Activated T-helper 1 cell treated with Interleukin-2 at 50 U/mL for 16 hours (primary cell): ENCODE data around the gene ADAMTS16.
"Not testable (repeated sequence)": the region's sequence is repeated elsewhere in the genome, so short reads cannot be mapped to it uniquely, and the experiment has no call there.

ENCODE experiments used
- DNase-seq: peaks from one replicate; pipeline ENCODE4 v3.0.0-alpha.2; 2020; ENCODE audit warnings: low read depth

Gene ADAMTS16, protein sequence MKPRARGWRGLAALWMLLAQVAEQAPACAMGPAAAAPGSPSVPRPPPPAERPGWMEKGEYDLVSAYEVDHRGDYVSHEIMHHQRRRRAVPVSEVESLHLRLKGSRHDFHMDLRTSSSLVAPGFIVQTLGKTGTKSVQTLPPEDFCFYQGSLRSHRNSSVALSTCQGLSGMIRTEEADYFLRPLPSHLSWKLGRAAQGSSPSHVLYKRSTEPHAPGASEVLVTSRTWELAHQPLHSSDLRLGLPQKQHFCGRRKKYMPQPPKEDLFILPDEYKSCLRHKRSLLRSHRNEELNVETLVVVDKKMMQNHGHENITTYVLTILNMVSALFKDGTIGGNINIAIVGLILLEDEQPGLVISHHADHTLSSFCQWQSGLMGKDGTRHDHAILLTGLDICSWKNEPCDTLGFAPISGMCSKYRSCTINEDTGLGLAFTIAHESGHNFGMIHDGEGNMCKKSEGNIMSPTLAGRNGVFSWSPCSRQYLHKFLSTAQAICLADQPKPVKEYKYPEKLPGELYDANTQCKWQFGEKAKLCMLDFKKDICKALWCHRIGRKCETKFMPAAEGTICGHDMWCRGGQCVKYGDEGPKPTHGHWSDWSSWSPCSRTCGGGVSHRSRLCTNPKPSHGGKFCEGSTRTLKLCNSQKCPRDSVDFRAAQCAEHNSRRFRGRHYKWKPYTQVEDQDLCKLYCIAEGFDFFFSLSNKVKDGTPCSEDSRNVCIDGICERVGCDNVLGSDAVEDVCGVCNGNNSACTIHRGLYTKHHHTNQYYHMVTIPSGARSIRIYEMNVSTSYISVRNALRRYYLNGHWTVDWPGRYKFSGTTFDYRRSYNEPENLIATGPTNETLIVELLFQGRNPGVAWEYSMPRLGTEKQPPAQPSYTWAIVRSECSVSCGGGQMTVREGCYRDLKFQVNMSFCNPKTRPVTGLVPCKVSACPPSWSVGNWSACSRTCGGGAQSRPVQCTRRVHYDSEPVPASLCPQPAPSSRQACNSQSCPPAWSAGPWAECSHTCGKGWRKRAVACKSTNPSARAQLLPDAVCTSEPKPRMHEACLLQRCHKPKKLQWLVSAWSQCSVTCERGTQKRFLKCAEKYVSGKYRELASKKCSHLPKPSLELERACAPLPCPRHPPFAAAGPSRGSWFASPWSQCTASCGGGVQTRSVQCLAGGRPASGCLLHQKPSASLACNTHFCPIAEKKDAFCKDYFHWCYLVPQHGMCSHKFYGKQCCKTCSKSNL

DNA sequence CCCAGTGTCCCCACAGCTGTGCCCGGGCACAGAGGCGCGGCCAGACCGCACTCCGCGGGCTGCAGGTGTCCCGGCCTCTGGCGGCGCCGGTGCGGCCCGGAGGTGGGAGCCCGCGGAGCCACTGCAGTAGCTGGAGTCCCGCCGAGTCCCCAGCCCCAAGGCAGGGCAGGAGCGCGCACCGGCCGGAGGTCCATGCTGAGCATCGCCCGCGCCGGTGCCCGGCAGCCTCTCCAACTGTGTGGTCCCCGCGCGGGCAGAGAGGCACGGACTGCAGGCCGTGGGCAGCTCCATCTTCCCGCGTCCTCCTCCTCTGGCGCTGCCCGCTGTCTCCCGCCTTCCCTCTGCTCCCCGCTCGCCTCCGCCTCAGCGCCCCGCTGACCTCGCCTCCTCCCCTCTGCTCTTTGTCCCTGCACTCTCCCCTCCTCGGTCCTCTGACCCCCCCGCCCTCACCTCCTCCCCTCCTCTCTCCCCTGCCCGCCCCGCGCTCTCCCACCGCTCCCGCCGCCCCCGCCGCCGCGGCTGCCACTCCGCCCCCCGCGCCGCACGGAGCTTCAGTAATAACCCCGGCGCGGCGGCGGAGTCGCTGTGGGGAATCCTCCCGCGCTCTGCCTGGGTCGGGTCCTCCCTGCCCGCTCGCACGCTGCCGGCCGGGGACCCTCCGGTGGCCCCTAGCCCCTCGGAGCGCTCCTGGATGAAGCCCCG is at the start of gene ADAMTS16:
TSS of gene ADAMTS16 (plus strand) at position 554 of the 702 bp plus-strand sequence. CDS start at position 692, 138 bp downstream.
- DNase-seq = no peak

DNA sequence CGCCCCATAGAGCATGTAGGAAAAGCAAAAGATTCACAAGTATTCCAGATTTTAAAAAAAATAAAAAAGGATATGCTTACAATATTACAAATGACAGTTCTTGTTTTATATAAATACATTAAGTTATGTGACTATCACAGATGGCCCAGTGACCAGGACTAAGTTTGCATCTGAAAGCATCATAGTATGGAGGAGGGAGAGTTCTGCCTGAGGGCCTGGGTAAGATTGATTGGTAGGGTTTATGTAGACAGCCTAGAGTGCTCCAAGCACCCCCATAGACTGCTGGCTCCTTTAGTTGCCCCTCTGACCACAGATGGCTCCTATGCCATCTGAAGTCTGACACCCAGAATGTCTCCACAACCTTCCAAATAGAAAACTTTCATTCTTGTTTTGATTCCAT is 48.0 kb upstream of the ADAMTS16 start:
- no peak for DNase-seq

DNA sequence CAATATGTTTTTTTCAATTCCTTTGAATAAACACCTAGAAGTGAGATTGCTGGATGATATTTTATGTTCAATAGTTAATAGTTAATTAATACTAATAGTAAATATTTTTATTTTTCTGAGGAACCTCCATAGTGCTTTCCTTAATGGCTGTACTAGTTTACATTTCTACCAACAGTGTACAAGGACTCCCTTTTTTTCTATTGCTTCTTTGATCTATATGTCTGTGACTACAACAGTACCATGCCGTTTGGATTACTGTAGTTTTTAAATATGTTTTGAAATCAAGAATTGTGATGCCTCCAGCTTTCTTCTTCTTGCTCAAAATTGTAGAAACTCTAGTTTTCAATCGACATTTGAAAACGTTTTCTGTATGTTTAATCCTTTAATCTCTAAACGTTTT is 39.5 kb upstream of the ADAMTS16 start:
- no peak for DNase-seq

DNA sequence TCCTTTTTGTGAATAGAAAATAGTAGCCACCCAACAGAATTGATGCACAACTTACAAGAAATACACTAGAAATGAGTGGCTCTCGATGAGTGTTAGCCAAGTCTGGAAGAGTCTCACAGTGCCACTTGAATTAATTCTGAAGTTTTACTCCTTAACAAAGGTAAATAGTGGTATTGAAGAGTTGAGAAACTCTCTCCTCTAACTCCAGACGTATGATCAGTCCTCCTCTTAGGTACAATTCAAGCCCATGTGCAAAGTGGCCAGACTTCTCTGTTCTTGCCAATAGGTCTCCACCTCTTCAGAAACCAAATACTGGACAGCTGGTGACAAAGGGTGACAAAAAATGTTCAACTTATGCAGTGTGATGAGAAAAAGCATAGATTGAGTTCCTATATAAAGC is 38.5 kb upstream of the ADAMTS16 start:
- no peak for DNase-seq

DNA sequence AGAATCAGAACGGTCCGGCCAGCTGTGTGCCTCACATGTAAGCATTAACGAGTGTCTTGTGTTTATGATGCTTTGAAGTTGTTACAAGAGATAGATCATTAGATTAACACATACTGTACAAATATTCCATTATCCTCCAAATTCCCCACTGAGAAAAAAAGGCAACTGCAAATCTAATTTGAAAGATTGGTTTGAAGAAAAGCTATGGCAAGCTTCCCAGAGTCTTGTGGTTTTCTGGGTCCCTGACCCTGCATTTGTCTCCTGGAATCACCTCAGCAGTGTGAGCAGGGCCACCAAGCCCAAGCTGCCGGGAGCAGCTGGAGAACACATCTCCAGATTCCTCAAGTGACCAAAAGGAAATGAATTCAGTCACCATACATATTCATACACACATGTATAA is 36.9 kb upstream of the ADAMTS16 start:
- no peak for DNase-seq

DNA sequence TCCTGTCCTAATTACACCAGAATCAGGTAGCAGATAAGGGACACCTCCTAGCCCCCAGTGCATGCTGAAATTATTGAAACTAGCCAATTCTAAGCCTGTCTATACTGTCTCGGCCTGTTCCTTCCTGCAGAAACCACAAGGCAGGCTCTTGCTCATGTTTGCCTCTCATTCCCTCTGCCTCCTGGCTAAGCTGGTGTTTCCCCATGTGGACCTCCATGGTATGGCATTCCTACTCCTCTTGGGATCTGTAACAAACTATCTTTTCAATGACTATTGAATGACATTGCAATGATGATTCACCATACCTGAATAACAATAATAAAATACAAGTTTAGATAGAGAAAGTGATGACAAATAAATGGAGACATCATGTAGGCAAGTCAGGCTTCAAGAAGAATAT is 35.6 kb upstream of the ADAMTS16 start:
- DNase-seq = no peak

DNA sequence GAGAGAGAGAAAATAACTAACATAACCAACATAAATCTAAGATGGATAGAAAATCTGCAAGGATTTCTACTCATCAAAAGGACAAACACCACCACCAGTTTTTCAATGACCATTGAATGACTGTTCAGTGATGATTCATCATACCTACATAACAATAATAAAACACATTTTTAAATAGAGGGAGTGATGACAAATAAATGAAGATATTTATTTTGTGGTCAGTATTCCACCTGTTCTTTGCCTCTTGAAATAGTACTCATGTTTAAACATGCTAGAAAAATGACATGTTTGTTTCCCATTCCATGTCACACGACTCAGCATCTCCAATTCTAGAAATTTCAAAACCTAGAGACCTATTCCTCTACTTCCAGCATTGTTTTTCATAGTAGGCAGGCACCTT is 34.6 kb upstream of the ADAMTS16 start:
- DNase-seq = no peak

DNA sequence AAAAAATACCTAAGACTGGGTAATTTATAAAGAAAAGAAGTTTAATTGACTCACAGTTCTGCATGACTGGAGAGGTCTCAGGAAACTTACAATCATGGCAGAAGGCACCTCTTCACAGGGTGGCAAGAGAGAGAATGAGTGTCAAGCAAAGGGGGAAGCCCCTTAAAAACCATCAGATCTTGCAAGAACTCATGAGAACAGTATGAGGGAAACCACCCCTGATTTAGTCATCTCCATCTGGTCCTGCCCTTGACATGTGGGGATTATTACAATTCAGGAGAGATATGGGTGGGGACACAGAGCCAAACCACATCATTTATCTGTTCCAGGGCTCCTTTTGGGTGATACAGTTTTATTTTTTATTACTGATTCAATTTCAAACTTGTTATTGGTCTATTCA is 23.2 kb upstream of the ADAMTS16 start:
- DNase-seq = no peak

DNA sequence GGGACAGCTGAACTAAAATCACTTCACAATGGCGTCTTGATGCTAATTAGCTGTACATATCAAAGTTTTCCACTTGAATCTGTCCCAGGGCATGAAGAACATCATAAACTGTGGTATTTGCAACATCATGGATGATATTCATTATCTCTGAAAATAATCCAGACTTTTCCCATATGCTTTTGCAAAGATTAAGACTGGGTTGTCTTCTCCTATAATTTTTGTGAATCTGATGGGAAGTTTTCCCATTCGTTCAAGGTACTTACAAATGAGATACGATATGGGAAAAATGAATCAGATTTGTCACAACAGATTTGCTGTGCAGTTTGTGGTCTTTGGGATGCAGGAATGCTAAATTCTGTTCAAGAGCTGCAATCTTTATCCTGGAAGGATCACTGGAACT is 17.4 kb upstream of the ADAMTS16 start:
- DNase-seq = no peak

DNA sequence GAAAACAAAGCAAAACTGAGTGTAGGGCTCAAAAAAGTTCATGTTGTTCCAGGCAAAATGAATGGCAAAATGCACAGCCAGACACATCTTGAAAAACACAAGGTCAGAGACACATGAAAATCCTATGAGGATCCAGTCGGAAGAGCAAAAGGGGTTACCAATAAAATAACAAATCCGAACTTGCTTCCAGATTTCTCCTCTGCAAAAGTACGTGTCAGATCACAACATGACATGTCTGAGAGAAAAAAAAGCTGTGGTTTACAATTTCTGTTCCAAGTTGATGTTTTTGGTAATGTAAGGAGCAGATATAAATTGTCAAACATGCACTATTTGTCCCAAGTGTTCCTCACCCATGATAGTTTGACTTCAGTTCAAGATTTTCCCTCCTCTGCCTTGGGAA is 15.9 kb upstream of the ADAMTS16 start:
- no peak for DNase-seq

DNA sequence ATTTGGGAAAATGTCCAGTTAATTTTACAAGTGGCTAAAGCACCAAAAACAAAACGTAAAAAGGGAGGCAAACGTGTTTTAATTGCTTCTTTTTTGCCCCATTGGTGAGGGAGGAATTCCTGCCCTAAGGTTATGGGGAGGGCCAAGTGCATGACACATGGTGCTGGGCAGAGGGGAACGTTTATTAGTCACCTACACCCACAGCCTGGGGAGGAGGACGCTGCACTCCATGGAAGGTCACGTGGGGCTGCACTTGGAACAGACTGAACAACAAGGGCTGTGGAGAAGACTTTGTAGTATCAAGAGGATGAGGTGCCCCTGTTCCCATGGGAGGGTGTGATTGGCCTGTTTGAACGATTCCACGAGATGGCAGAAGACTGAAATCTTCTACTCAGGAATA is 13.7 kb upstream of the ADAMTS16 start:
- DNase-seq = no peak

DNA sequence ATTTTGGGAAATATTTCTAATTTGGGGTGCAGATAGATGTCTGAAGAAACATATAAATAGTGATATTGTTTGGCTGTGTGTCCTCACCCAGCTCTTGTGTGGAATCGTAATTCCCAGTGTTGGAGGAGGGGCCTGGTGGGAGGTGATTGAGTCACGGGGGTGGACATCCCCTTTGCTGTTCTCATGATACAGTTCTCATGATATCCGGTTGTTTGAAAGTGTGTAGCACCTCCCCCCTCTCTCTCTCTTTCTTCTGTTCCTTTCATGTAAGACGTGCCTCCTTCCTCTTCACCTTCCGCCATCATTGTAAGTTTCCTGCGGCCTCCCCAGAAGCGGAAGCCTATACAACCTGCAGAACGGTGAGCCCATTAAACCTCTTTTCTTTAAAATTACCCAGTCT is 11.4 kb upstream of the ADAMTS16 start:
- no peak for DNase-seq

DNA sequence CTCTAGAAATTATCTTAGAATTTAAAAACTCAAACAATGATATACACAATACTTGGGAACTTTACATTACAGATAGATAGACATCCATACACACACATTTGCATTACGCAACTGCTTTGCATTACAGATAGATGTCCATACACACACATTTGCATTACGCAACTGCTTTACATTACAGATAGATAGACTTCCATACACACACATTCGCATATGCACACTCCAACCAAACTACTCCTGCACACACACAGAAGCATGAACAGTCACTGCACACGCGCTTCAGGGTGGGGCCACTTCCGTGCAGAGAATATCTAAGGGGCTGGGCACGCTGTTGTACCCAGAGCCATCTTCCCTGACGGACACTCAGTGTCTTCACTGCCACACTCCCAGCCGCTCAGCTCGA is 7.9 kb upstream of the ADAMTS16 start:
- no peak for DNase-seq

DNA sequence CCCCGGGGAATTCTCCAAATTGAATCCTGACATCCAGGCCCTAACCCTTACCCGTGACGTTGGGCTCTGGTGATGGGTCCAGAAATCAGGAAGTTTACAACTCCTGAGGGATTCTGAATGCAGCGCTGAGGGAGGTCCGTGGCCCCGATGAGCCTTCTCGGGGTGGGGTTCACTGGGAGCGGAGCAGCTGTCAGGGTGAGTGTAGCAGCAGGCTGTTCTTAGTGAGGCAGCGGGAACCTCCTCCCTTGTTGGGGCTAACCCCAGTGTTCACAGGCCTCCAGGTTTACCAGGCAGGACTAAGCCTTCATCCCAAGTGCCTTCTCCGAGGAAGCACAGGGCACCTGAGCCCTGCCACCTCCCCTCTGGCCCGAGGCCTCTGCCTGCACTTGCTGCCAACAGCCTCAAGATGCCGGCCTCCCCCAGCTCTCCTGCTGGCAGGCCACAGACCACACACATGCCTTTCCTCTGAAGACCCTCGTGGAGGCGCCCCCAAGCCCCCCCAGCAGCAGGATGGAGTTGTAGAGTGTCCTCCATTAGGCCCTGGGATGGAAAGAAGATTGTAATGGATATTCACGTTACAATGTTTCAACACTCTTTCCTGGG is 7.3 kb upstream of the ADAMTS16 start:
- DNase-seq = no peak

DNA sequence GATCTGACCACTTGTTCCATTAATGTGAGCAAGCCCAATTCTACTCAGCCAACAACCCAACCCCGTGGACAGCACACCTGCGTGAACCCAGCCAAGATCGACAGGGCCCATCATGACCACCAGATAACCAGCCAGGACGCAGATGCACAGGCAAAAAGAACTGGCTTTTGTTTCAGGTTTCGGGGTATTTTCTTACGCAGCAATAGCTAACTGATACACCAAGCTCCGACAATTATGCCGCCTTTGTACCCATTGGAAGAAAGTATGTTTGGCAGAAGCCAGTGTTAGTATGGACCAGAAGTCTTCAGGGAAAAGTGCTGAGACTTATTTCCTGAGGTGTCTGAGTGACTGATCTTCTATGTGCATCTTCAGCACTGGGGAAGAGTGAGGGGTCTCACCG is 6.0 kb upstream of the ADAMTS16 start:
- no peak for DNase-seq

DNA sequence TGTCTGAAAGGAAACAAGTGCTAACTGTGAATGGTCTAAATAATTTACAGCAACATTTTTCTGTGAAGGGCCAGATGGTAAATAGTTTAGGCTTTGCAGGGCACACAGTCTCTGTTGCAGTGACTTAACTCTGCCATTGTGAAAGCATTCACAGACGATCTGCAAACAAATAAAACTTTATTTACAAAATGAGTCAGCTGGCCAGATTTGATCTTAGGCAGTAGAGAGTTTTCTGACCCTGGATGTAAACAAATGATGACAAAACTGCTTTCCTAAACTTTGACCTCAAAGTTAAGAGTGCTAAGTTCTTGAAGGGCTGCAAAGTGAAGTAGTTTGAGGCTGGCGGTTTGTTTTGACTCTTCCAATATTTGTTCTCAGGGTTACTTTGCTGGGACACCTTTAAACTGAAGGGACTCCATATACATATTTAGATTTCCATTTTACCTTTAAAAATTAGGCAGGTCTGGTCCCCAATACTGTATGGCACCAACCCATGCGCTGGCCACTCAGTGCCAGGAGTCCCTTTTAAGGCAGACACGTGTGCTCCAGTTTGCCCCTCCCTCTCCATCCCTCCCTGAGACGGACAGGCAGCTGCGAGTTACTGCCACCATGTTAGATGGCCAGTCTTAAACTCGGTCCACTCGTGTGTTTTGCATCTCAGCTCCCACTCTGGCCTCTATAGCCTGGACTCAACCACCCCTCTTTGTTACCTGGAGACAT is 4.0 kb upstream of the ADAMTS16 start:
- DNase-seq = no peak

DNA sequence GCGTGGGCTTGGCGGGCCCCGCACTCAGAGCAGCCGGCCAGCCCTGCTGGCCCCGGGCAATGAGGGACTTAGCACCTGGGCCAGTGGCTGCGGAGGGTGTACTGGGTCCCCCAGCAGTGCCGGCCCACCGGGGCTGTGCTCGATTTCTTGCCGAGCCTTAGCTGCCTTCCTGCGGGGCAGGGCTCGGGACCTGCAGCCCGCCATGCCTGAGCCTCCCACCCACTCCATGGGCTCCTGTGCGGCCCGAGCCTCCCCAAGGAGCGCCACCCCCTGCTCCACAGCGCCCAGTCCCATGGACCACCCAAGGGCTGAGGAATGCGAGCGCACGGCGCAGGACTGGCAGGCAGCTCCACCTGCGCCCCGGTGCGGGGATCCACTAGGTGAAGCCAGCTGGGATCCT is 2.3 kb upstream of the ADAMTS16 start:
- not testable (repeated sequence) for DNase-seq

DNA sequence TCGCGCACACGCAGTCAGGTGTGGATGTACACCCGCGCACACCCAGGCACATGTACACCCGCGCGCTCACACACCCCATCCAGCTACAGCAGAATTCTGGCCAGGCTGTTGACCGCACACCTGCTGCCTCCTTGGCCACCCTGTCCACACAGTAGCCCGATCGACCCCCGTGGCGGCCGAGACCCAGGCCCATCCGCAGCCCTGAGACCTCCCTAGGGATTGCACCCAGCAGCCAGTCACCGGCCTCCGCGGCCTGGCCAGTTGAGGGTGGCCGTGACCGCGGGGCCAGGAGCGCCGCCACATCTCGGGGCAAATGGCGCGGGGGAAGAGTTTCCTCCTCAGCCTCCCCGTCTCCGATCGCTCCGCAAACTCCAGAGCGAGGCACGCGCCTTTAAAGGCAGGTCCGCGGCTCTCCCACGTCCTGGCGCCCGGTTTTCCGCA is 774 bp upstream of the ADAMTS16 start:
- no peak for DNase-seq

DNA sequence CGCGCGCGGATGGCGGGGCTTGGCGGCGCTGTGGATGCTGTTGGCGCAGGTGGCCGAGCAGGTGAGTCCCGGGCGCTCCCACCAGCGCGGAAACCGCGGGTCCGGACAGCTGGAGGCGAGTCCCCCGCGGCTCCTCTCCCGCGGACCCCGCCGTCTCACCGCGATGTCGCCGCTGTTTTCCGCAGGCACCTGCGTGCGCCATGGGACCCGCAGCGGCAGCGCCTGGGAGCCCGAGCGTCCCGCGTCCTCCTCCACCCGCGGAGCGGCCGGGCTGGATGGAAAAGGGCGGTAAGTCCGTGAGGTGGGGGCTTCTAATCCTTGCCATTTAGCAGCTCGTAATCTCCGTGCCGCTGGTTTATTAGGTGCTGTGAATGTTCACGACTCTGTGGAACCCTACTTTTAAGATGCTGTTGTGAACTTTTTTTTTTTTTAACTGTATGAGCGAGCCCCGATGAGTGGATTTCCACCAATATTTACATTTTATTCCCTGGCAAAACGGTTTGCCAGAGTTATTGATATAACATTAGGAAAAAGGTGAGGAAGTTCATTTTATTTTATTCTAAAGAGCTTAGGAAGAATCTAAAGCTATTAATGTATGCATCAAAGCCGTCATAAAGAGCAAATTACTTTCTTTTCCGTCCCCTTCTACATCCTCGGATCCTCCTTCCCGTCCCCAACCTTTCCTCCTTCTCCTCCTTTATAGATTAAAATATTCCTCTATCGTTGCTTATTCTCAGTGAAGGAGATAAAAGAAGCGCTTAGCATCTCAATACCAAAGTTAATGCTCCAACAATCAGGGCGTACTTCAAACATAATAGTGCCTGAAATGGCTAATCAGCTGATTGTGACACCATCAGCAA is 579 bp downstream of the ADAMTS16 start:
- DNase-seq = no peak

DNA sequence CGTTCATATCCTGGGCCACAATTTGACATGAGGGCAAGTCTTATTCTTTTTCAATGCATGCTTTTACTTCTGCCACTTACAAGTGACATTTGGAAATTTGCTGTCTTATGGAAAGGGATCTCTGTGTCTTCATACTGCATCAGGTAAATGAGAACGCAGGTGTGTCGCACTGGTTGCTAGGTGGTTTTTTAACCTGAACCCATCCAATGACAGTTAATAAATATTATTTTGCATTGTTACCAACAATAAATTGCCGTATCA is 1.1 kb downstream of the ADAMTS16 start:
- no peak for DNase-seq
